Prostate gland (tissue), 2 donors: ENCODE measurements around the gene ENAH. TPM values are rescaled to one million over a fixed set of nuclear protein-coding genes. Genes with fewer than 3 reads are reported as not detected.

ENCODE experiments used
- DNase-seq: peaks from one replicate; pipeline ENCODE4 v3.0.0-alpha.2; 2019; ENCODE audit warnings: low spot score
- H3K27ac ChIP-seq, 2 donors: fragments of 200-600 bp; sonication (generic); 2 replicates each; pipeline ENCODE4 v1.5.1; 2017 to 2019
- H3K27me3 ChIP-seq: fragments of 200-600 bp; sonication (generic); replicated peaks from 2 replicates; pipeline ENCODE4 v1.5.1; 2019; ENCODE audit not compliant: insufficient read depth
- H3K36me3 ChIP-seq, 2 donors: fragments of 200-600 bp; sonication (generic); 1 replicate in 1 of 2; 2 replicates in 1 of 2; pipeline versions ENCODE4 v1.5.1 to v1.8.1; 2017 to 2019
- H3K4me1 ChIP-seq: fragments of 200-600 bp; sonication (generic); replicated peaks from 2 replicates; pipeline ENCODE4 v1.5.1; 2019
- H3K4me3 ChIP-seq, 2 donors: fragments of 200-600 bp; sonication (generic); 2 replicates each; pipeline ENCODE4 v1.5.1; 2017 to 2019
- H3K9me3 ChIP-seq: fragments of 200-600 bp; sonication (generic); 2 replicates; pipeline ENCODE4 v1.5.1; 2017
- CTCF ChIP-seq, 4 experiments: fragments of 200-600 bp in 2 of 4; fragments of 450-650 bp in 2 of 4; sonication (generic) in 2 of 4; IDR thresholded peaks; 1 replicate in 3 of 4; 2 replicates in 1 of 4; pipeline ENCODE4 v1.5.1; 2016 to 2019; ENCODE audit warnings: antibody characterized with exemption in 4 of 4, mild to moderate bottlenecking in 2 of 4, moderate library complexity in 2 of 4
- POLR2A ChIP-seq: fragments of 450-650 bp; IDR thresholded peaks from one replicate; pipeline ENCODE4 v1.6.1; 2016; ENCODE audit warnings: antibody characterized with exemption, mild to moderate bottlenecking
- POLR2AphosphoS5 ChIP-seq: sonication (generic); formaldehyde crosslinking; IDR thresholded peaks from one replicate; pipeline ENCODE4 v1.6.1; 2017; ENCODE audit warnings: antibody characterized with exemption
- WGBS: methylation state at CpG from one replicate; pipeline ENCODE4 v1.1.5; 2018; 5-methylcytosine and 5-hydroxymethylcytosine counted together
- intact Hi-C: fragments of 100-400 bp; cut with DNase I; formaldehyde crosslinking; loops from one replicate; pipeline ENCODE4 v1.14.2; 2022
- total RNA-seq, 2 donors: library from RNA; depleted of rRNA; stranded (reverse); fragments of >200 nt; gene quantifications; one replicate each; pipeline ENCODE4 v1.1.0, GENCODE V29; 2016

Gene ENAH
- total RNA-seq, 2 donors from 2014 or later = 36.4 to 93.6 TPM

GRCh38 chr1:225677350-225678124, 24.6 kb upstream of the ENAH start:
- no peak for DNase-seq
- H3K27ac ChIP-seq = no peak overlapping the region
- intact Hi-C loops = no loop called here
- WGBS = 46% methylated on average over 35 of the region's 40 CpGs
- no peaks in the 10 kb centered on the region for H3K4me1 ChIP-seq
- no peaks in the 10 kb centered on the region for H3K27me3 ChIP-seq
- no peaks in the 10 kb centered on the region for H3K36me3 ChIP-seq
- no peaks in the 10 kb centered on the region for H3K9me3 ChIP-seq
- TF ChIP-seq POLR2A = no peak
- TF ChIP-seq CTCF (IDR thresholded peaks at IDR 0.05) = no peak
- TF ChIP-seq POLR2AphosphoS5 = no peak
- no peak overlapping the region for H3K4me3 ChIP-seq

GRCh38 chr1:225674381-225674780, 21.5 kb upstream of the ENAH start:
- no peaks in the 10 kb centered on the region for H3K36me3 ChIP-seq
- H3K27ac ChIP-seq = no peak overlapping the region
- H3K27me3 ChIP-seq = no peaks in the 10 kb centered on the region
- TF ChIP-seq CTCF (IDR thresholded peaks at IDR 0.05) = no peak
- TF ChIP-seq POLR2A = no peak
- TF ChIP-seq POLR2AphosphoS5 = no peak
- H3K4me1 ChIP-seq = no peaks in the 10 kb centered on the region
- 86% methylated on average over 2 of the region's 2 CpGs for WGBS
- no peak overlapping the region for H3K4me3 ChIP-seq
- no peaks in the 10 kb centered on the region for H3K9me3 ChIP-seq
- intact Hi-C loops = no loop called here
- no peak for DNase-seq

GRCh38 chr1:225670806-225671733, 18.1 kb upstream of the ENAH start:
- TF ChIP-seq CTCF (IDR thresholded peaks at IDR 0.05) = no peak
- no peak for TF ChIP-seq POLR2A
- no peak for TF ChIP-seq POLR2AphosphoS5
- DNase-seq = no peak
- H3K4me3 ChIP-seq = no peak overlapping the region
- no peaks in the 10 kb centered on the region for H3K9me3 ChIP-seq
- H3K4me1 ChIP-seq = no peaks in the 10 kb centered on the region
- 75% methylated on average over 4 of the region's 4 CpGs for WGBS
- no peaks in the 10 kb centered on the region for H3K27me3 ChIP-seq
- intact Hi-C loops = no loop called here
- no peaks in the 10 kb centered on the region for H3K36me3 ChIP-seq
- no peak overlapping the region for H3K27ac ChIP-seq

- H3K27ac ChIP-seq = no peak overlapping the region
- no peaks in the 10 kb centered on the region for H3K27me3 ChIP-seq
- intact Hi-C loops = no loop called here
- no peak overlapping the region for H3K4me3 ChIP-seq
- DNase-seq = no peak
- no peaks in the 10 kb centered on the region for H3K9me3 ChIP-seq
- TF ChIP-seq POLR2A (no peak), POLR2AphosphoS5 (no peak), CTCF (IDR thresholded peaks at IDR 0.05) (no peak)
- H3K36me3 ChIP-seq = no peaks in the 10 kb centered on the region
- 96% methylated on average over 7 of the region's 7 CpGs for WGBS
- H3K4me1 ChIP-seq = no peaks in the 10 kb centered on the region
Observed at GRCh38 chr1:225670356-225670755, 17.4 kb upstream of the ENAH start.
